Germinal center (tissue), 1 donor: ENCODE measurements around the gene ZC3H10.
"Not testable (repeated sequence)": the region's sequence is repeated elsewhere in the genome, so short reads cannot be mapped to it uniquely, and the experiment has no call there.

Source experiments
- DNase-seq: peaks from one replicate; pipeline ENCODE4 v3.0.0; 2012; ENCODE audit warnings: mixed read lengths, low spot score

ZC3H10 gene

DNA sequence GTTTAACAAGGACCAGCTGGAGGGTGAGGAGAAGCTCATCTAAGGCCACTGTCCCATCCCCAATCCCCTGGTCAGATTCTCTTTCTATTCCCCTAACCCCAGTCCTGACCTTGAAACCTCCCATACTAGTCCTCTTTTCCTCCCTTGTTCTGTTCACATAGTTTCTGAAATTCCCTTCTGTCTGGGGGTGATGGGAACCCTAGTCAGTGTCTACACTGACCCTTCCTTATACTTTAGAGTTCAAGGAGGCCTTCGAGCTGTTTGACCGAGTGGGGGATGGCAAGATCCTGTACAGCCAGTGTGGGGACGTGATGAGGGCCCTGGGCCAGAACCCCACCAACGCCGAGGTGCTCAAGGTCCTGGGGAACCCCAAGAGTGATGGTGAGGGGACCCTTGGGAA lies 36.8 kb downstream of the ZC3H10 start:
- no peak for DNase-seq

DNA sequence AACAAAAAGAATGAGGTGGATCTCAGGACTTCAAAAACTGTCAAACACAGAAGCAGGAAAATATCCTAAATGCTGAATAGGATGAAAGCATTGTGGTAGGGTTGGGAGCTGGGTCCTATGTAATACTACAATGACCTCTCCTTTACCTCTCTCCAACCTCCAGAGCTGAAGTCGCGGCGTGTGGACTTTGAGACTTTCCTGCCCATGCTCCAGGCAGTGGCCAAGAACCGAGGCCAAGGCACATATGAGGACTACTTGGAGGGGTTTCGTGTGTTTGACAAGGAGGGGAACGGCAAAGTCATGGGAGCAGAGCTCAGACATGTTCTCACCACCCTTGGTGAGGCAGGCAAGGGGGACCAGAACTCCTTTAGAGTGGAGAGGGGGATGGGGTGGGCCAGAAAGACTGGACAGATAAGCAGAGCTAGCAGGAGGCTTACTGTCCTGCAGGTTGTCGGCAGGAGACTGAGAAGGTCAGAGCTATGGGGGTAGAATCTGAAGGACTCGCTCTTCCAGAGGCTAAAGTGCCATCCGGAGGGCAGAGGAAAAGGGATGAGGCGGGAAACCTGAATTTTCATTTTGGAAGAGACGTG lies 37.3 kb downstream of the ZC3H10 start:
- DNase-seq, result no peak

DNA sequence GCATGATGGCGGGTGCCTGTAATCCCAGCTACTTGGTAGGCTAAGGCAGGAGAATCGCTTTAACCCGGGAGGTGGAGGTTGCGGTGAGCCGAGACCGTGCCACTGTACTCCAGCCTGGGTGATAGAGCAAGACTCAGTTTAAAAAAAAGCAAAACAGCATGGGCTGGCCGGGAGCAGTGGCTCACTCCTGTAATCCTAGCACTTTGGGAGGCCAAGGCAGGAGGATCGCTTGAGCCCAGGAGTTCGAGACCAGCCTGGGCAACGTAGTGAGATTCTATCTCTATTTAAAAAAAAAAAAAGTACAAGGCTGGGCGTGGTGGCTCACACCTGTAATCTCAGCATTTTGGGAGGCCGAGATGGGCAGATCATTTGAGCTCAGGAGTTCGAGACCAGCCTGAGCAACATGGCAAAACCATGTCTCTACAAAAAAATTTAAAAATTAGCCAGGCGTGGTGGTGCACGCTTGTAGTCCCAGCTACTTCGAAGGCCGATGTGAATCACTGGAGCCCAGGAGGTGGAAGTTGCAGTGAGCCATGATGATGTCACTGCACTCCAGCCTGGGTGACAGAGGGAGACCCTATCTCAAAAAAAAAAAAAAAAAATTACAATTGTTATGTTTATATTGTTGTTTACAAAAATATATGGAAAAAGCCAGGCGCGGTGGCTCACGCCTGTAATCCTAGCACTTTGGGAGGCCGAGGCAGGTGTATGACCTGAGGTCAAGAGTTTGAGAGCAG lies 38.6 kb downstream of the ZC3H10 start:
- DNase-seq, result not testable (repeated sequence)

DNA sequence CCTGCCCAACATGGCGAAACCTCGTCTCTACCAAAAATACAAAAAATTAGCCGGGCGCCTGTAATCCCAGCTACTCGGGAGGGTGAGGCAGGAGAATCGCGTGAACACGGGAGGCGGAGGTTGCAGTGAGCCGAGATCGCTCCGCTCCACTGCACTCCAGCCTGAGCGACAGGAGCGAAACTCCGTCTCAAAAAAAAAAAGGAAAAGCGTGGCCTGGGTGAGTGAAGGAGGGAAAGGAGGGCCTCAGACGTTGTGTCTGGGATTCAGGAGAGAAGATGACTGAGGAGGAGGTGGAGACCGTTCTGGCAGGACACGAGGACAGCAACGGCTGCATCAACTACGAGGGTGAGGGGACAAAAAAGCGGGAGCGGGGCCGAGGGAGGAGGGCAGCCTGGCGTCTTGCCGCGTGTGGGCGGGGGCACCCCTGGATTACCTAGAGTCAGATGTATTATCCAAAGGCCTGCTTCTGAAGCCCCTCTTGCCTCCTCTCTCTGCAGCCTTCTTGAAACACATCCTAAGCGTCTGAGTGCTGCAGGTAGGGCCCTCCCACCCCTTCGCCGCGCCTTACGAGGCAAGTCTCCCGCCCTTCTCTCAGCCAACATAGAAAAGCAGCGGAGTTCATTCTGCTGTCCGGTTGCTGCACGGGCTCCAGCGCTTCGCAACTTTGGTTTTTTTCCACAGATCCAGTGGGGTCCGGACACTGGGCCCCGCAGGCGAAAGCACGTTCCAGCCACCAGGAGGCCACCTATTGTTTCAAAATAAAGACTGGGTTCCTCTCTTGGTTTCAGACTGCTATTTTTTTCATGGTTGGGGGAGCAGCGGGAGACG lies 39.3 kb downstream of the ZC3H10 start:
- DNase-seq, result peak; percentile 85

DNA sequence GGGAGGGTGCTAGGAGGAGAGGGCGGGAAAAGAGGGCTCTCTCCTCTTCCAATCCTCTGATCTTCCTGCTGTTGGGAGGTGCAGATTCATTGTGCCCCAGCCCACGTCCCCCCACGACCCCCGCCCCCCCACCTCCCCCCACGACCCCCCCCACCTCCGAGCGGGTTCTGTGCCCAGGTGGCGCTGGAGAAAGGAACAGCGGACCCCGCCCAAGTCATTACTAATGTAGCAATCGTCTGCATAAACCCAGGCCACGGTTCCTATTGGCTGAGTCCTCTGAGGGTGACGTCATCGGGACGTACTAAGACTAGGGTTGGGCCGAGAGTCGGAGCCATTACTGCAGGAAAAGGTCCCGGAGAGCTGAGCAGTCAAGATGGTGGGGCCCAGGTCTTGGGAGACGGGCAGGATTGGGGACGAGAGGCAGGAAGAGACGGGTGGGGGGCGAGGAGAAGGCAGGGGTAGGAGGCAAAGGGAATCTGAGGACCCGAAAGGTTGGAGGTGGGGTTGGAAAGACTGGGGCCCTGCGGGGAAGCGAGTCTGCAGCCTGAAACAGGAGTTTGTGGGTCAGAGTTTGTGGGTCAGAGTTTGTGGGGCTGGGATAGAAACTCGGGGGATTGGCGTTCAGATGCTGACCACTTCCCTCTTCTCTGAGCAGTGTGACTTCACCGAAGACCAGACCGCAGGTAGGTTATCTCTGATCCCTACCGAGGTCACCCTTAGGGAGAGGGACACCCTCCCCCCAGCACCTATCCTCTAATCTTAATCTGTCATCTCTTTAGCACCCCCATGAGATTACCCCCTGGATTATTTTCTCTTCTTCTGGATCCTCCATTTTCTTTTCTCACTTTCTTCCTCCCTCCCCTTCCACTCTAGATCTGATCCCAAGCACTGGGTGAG lies 40.2 kb downstream of the ZC3H10 start, which contains the start of gene MYL6:
Gene MYL6, plus strand, starts transcription at position 331 of the 897 bp plus-strand sequence. Its CDS starts 43 bp downstream, at position 374.
- peak; percentile 95 for DNase-seq

DNA sequence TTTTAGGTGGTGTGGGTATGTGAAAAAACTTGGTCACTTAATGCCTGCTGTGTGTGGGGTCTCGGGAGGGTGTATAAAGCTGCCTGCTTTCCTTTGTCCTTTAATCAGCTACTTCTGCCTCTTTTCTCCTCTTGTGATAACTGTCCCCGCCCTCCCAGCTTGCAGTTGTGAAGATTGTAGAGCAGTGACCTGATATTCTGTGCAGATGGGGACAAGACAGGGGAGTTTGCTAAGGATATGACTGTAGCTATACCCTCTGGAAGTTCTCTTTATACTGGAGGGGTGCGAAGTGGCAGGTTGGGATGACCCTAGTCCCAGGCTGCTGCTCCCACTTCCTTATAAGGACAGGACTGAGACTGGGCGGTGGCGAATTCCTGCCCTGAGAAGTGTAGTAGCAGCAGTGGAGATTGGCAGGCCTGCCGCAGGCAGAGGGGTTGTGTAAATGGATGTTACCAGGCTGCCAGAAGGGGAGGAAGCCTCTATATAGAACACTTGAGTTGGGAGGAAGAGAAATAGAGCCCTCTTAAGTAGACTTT lies 40.9 kb downstream of the ZC3H10 start:
- peak; percentile 22 for DNase-seq

DNA sequence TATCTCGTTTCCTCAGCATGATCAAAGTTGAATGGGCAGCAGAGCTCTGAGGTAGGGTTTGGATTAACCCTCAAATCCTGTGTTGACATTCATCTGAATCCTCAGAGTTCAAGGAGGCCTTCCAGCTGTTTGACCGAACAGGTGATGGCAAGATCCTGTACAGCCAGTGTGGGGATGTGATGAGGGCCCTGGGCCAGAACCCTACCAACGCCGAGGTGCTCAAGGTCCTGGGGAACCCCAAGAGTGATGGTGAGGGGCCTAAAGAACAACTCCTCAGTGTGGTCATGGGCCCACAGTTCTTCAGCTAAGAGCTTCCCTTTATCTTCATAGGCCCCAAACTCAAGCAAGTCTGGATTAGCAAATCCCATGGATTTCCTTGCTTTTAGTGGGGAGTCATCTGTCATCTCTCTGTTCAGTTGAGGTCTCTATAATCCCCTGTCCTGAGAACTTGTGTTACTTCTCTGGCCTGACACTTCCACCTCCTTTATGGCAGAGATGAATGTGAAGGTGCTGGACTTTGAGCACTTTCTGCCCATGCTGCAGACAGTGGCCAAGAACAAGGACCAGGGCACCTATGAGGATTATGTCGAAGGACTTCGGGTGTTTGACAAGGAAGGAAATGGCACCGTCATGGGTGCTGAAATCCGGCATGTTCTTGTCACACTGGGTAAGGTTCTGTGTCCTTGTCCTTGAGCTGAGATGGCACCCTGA lies 41.6 kb downstream of the ZC3H10 start:
- DNase-seq, result no peak

DNA sequence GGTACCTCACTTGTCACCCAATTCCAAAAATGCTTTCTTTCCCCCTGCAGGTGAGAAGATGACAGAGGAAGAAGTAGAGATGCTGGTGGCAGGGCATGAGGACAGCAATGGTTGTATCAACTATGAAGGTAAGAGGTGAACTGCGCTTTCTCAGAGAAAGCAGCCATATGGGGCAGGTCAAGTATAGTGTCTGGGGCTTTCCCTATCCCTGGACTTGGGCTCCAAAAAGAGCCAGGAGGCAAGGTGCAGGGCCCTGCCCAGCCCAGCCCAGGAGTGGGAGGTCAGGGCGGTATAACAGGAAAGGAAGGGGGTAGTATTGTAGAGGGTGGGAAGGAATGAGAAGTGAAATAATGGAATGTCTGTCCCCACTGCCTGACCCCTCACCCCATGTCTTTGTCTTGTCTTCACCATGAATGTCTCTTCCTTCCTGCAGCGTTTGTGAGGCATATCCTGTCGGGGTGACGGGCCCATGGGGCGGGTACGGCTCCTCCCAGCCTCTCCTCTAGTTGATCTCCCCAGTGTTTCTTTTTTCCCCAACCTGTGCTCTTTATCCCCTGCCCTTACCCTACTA lies 42.2 kb downstream of the ZC3H10 start:
- no peak for DNase-seq

DNA sequence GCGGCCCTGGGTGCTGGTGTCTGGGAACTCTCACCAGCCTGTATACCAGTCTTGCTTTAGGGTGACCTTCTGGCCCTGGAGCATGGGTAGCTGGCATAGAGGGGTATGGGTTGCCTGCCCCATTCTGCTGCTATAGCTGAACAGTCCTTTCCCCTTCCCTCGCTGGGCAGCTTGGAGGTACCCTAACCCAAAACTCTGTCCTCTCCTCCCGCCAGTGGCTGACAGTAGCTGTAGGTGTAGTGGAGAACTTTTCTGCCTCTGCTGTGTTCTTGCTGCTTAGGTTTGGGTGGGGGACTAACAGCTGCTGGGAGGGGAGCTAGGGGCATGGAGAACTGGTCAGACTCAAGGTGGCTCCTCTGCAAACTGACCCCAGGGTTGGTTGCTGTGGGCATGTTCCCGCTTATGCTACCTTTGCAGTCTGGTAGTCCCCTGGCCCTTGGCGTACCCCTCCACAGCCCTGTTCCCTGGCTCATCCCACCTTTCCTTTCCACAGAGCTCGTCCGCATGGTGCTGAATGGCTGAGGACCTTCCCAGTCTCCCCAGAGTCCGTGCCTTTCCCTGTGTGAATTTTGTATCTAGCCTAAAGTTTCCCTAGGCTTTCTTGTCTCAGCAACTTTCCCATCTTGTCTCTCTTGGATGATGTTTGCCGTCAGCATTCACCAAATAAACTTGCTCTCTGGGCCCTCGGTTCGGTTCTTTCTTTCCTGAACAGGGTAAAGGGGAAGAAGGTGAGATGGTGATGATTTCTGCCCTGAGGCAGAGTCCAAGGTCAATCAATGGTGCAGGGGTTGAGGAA lies 43.0 kb downstream of the ZC3H10 start:
- DNase-seq, result no peak

DNA sequence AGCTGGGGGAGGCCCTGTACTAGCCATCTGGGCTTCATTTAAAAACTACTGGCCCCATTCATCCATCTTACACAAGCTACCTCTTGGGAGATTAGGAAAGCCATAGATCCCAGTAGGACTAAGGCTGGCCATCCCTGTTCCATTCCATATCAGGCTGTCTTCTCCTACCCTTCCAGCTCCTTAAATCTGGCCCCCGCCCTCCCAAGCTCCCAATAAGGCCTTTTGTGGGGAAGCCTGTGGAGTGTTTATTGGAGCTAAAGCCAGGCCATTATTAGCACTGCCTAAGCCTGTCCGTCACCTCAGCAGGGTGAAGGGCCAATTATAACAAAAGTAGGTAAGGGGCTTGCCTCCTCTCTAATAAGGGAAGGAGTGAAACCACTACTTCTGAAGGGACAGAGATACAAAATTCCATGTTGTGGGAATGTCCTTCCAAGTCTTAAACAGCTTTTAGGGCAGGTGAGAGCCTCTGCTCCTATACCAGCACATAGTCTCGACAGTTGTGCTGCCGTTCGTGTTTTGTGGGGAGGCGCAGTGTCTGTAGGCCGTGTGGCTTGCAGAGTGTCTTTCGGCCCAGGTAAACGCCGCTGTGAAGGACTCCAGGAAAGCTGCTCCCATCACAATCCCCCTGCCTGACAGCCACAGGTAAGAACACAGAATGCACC lies 43.8 kb downstream of the ZC3H10 start:
- DNase-seq, result no peak

DNA sequence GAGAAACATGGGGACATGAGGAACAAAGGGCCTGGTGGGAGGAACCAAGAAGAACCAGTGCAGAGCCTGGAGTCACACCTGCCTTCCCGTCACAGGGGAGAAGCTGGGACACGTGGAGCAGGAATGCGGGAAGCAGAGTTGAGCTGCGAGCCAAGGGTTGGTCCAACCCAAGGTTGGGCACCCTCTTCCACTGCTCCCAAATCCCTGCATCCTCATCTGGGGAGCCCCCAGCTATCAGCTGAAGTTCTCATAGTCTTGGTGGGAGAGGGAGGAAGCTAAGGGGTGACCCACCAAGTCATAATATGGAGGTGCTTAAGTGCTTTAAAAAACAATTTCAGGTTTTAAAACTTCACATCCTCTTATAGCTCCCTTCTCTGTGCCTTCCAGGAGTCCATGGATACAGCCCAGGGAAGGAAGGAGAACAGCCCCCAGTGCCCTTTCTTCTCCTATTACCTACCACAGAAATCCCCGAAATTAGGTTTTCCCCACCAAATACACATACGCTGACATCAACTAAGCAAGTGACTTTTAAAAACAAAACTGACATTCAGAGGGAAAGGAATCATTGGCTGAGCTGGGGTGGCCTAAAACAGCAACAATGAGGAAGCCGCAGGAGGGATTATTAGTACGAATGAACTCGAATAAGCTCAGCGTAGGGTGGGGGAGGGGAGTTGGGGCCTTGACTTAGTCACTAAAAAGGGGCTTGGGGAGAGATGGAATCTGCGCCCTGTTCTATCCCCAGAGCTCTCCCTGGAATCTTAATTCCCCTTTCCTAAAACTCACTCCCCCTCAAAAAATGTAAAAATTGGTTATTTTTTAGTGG lies 44.6 kb downstream of the ZC3H10 start:
- DNase-seq, result no peak

DNA sequence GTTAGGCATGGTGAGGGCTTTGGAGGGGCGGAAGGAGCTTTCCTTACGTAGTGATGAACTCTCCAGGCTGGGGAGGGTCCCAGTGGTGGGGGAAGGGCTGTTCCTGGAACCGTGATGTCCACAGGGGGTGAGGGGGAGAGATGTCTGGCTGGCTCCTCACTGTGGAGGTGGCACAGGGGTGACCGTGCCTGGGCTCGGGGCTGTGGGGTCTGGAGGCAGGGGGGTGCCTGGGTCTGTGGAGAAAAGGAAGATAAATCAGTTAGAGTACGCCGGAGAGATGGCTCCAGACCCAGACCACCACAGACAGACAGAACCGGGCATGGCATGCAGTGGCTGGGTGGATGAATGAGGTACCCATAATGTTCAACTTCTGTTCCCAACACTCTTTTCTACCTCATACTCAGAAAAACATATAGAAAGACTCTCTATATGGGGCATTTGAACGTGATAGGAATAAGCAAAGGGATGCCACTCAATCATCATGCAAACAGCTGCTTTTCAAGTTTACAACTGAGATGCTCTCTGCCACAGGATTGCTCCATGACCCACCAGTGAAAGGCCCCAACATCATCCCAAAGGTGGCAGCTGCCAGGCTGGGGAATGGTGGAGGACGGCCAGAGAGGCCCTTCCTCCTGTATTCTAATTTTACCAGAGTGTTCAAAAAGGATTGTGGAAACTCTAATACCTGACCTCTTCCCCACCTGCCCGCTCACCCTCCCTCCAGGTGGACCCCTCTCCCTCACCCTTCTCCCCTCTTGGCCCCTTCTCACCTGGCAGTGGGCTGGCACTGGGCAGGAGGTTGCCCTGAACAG lies 45.7 kb downstream of the ZC3H10 start:
- no peak for DNase-seq

DNA sequence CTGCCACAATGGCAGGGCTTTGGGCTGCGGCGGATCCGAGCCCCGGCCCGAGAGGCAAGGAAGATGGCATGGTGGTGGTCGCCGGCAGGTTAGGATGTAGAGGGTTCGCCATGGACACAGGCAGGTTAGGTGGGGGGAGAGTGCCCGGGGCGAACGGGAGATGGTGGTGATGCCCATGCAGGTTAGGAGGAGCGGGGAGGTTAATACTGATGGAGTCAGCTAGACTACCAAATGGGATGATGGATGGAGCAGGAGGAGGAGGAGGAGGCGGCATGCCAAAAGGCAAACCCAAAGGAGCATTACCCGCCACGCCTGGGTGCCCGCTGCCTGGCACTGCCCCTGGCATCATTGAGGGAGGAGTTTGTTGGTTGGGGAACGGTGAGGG lies 46.3 kb downstream of the ZC3H10 start:
- DNase-seq, result no peak

DNA sequence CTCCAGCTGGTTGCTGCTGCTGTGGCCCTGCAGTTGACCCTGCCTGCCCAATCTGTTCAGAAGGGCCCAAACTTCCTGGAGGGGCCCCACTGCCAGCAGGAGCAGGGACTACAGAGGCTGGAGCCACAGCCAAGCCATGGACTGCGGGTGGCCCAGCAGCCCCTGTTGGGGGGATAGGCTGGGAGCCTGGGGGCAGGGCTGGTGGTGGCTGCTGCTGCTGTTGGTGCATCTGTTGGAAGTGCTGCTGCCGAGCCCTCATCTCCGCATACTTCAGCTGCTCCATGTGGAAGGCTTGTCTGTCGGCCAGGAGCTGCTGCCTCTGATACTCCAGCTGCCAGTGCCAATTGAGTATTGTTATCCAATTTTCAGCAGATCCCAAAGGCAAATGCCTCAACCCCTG lies 47.3 kb downstream of the ZC3H10 start:
- DNase-seq, result no peak

DNA sequence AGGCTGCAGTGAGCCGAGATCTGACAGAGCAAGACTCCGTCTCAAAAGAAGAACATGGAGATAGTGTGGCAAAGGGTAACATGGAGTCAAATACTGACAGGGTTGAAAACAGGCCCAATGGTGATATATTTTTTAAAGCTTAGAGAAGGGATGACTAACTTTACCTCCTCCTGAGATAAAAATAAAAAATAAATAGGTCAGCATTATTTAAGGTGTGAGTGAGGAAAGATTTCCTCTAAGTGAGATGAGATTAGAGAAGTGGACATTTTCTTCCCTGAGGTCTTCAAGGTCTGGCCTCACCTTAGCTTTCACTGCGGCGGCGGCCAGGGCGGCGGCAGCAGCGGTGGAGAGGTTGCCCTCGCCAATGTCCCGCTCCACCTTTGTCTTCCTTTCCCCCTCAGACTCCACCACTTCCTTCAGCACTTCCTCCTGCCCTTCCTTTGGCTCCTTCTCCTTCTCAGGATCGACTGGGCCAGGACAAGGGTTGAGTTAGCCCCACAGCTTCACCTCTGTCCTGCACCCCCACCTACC lies 51.2 kb downstream of the ZC3H10 start:
- DNase-seq, result no peak

DNA sequence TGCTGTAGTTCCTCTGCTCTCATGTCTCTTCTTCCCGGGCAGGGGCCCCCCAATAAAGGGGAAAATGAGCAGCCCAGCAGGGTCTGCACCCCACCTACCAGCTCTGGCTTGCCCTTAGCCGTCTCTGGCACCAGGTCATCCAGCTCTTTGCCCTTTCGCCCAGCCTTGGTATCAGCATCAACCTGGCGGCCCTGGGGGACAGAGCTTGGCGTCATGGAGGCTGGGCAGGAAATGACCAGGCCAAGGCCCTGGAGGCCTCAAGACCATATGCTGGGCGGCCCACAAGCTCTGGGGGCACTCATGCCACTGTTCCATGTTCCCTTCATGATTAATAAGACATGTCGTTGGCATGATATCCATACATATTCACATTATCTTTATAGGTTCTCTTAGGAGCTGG lies 54.8 kb downstream of the ZC3H10 start:
- no peak for DNase-seq
